ENCODE data around the gene PSMG1. TPM values are rescaled to one million over a fixed set of nuclear protein-coding genes. Genes with fewer than 3 reads are reported as not detected.
"Not testable (repeated sequence)": the region's sequence is repeated elsewhere in the genome, so short reads cannot be mapped to it uniquely, and the experiment has no call there.

The PSMG1 gene
- total RNA-seq, 1 experiment from 2014 or later, result 50.0 TPM

DNA sequence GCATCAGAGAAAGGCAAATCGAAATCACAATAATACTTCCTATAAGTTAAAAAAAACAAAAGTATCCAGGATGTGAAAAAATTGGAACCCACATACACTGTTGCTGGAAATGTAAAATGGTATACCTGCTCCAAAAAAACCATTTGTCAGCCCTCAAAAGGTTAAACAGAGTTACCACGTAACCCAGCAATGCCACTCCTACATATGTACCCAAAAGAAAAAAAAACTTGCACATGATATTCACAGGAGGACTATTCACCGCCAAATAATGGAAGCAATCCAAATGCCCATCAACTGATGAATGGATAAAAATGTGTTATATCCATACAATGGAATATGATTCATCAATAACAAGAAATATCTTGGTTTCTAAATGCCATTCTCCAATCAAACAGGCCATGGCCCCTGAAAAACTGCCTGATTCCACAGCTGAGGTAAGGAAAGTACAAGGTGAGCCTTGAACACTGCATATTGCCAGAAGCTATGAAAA, 38.8 kb upstream of the PSMG1 start:
- intact Hi-C loops (cut with micrococcal nuclease; ENCODE audit: unreplicated experiment), result no loop called here
- CTCF ChIA-PET, result no interaction called here
- peaks cover 11% of the 10 kb centered on the region for H3K36me3 Mint-ChIP-seq (ENCODE audit: insufficient read depth, unreplicated experiment)
- no peak for DNase-seq
- H3K27me3 Mint-ChIP-seq (ENCODE audit: unreplicated experiment), result no peaks in the 10 kb centered on the region
- no TSS peak for BruUV-seq (replicated peaks)
- H3K27ac Mint-ChIP-seq (ENCODE audit: unreplicated experiment), result no peak overlapping the region
- no peak overlapping the region for H3K4me3 Mint-ChIP-seq (ENCODE audit: low read depth, unreplicated experiment)
- TF ChIP-seq, protein P1, sequence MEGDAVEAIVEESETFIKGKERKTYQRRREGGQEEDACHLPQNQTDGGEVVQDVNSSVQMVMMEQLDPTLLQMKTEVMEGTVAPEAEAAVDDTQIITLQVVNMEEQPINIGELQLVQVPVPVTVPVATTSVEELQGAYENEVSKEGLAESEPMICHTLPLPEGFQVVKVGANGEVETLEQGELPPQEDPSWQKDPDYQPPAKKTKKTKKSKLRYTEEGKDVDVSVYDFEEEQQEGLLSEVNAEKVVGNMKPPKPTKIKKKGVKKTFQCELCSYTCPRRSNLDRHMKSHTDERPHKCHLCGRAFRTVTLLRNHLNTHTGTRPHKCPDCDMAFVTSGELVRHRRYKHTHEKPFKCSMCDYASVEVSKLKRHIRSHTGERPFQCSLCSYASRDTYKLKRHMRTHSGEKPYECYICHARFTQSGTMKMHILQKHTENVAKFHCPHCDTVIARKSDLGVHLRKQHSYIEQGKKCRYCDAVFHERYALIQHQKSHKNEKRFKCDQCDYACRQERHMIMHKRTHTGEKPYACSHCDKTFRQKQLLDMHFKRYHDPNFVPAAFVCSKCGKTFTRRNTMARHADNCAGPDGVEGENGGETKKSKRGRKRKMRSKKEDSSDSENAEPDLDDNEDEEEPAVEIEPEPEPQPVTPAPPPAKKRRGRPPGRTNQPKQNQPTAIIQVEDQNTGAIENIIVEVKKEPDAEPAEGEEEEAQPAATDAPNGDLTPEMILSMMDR (IDR thresholded peaks at IDR 0.05; ENCODE audit: unreplicated experiment), result no peak
- no peaks in the 10 kb centered on the region for H3K4me1 Mint-ChIP-seq (ENCODE audit: low read depth, unreplicated experiment)
- H3K9me3 Mint-ChIP-seq (ENCODE audit: low read depth, unreplicated experiment), result no peaks in the 10 kb centered on the region

DNA sequence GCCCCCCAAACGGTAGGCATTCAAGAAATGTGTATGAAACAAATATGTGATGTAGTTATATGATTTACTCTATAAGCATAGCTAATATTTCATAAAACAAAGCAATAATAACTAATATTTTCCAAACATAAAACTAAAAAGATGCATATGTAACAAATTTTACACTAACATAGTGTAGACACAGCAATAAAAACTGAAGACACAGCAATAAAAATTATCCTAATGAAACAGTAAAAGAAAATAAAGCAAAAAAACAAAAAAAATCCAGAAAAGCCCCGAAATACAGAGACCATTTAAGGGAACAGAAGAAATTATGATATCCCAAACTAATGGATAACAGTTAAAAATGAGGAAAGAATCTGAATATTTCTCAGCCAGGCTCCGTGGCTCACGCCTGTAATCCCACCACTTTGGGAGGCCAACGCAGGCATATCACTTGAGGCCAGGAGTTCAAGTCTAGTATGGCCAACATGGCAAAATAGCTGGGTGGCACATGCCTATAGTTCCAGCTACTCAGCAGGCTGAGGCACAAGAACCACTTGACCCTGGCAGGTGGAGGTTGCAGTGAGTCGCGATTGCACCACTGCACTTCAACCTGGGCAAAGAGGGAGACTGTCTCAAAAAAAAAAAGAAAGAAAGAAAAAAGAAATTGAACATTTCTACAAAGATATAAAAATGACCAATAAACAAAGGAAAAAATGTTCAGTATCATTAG, 38.2 kb upstream of the PSMG1 start:
- H3K4me1 Mint-ChIP-seq (ENCODE audit: low read depth, unreplicated experiment), result no peaks in the 10 kb centered on the region
- H3K4me3 Mint-ChIP-seq (ENCODE audit: low read depth, unreplicated experiment), result no peak overlapping the region
- no peak overlapping the region for H3K27ac Mint-ChIP-seq (ENCODE audit: unreplicated experiment)
- no TSS peak for BruUV-seq (replicated peaks)
- no peak for DNase-seq
- H3K9me3 Mint-ChIP-seq (ENCODE audit: low read depth, unreplicated experiment), result no peaks in the 10 kb centered on the region
- H3K36me3 Mint-ChIP-seq (ENCODE audit: insufficient read depth, unreplicated experiment), result peaks cover 11% of the 10 kb centered on the region
- intact Hi-C loops (cut with micrococcal nuclease; ENCODE audit: unreplicated experiment), result no loop called here
- no peaks in the 10 kb centered on the region for H3K27me3 Mint-ChIP-seq (ENCODE audit: unreplicated experiment)
- CTCF ChIA-PET, result interaction anchor here (0.7 kb wide), 1 partner anchor 45 kb away, joined by 12 read pairs; no protein-coding TSS in a partner anchor
- TF ChIP-seq, protein P1 (IDR thresholded peaks at IDR 0.05; ENCODE audit: unreplicated experiment), result no peak

DNA sequence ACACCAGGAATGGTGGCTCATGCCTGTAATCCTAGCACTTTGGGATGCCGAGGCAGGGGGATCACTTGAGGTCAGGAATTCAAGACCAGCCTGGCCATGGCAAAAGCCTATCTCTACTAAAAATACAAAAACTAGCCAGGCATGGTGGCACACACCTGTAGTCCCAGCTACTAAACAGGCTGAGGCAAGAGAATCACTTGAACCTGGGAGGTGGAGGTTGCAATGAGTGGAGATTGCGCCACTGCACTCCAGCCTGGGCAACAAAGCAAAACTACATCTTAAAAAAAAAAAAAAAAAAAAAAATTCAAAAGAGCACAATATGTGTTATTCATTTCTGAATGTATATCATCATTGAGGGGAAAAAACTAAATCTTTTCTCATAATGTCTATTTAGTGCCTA, 37.6 kb upstream of the PSMG1 start:
- DNase-seq; H3K4me1 Mint-ChIP-seq (ENCODE audit: low read depth, unreplicated experiment); BruUV-seq (replicated peaks); H3K27ac Mint-ChIP-seq (ENCODE audit: unreplicated experiment); H3K4me3 Mint-ChIP-seq (ENCODE audit: low read depth, unreplicated experiment); H3K27me3 Mint-ChIP-seq (ENCODE audit: unreplicated experiment); intact Hi-C loops (cut with micrococcal nuclease; ENCODE audit: unreplicated experiment); H3K9me3 Mint-ChIP-seq (ENCODE audit: low read depth, unreplicated experiment): not testable (repeated sequence)
- peaks cover 11% of the 10 kb centered on the region for H3K36me3 Mint-ChIP-seq (ENCODE audit: insufficient read depth, unreplicated experiment)
- CTCF ChIA-PET, result interaction anchor here (0.7 kb wide), 1 partner anchor 45 kb away, joined by 12 read pairs; no protein-coding TSS in a partner anchor

DNA sequence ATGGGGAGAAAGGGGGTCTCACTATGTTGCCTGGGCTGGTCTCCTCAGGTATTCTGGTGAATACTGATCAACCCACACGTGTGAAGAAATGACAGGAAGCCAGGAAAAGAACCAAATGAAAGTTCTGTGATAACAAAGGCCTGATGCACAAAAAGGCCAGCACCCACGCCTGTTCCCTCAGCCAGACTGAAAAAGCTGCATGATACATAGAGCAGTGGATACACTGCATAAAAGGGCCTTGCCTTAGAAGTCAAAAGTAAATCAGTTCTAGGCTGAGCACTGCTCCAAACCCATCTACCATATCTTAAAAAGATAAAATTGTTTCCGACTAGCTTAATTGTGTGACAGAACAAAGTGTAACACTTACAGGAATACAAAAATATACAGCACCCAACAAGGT, 36.9 kb upstream of the PSMG1 start:
- Mint-ChIP-seq H3K36me3 (ENCODE audit: insufficient read depth, unreplicated experiment) (peaks cover 11% of the 10 kb centered on the region), H3K4me3 (ENCODE audit: low read depth, unreplicated experiment) (no peak overlapping the region), H3K4me1 (ENCODE audit: low read depth, unreplicated experiment) (no peaks in the 10 kb centered on the region), H3K27me3 (ENCODE audit: unreplicated experiment) (no peaks in the 10 kb centered on the region), H3K9me3 (ENCODE audit: low read depth, unreplicated experiment) (no peaks in the 10 kb centered on the region), H3K27ac (ENCODE audit: unreplicated experiment) (no peak overlapping the region)
- CTCF ChIA-PET, result interaction anchor here (0.9 kb wide), 1 partner anchor 20 kb away, joined by 3 read pairs; no protein-coding TSS in a partner anchor
- TF ChIP-seq, protein P1 (IDR thresholded peaks at IDR 0.05; ENCODE audit: unreplicated experiment), result no peak
- no TSS peak for BruUV-seq (replicated peaks)
- intact Hi-C loops (cut with micrococcal nuclease; ENCODE audit: unreplicated experiment), result no loop called here
- DNase-seq, result no peak

DNA sequence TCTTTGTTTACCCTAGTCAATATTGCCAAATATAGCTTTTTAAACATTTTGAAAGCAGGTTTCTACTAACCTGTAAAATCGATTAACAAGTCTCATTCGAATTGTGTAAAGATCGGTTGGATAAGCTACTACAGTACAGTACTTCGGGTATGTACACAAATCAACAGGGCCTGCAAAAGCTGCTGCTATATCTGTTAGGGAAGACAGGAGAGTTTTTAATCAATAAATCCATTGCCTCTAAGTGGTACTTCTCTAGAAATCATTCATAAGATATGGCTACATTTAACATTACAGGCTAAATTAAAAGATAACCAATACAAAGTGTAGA, 34.8 kb upstream of the PSMG1 start:
- Mint-ChIP-seq H3K4me3 (ENCODE audit: low read depth, unreplicated experiment) (no peak overlapping the region), H3K9me3 (ENCODE audit: low read depth, unreplicated experiment) (no peaks in the 10 kb centered on the region), H3K27ac (ENCODE audit: unreplicated experiment) (no peak overlapping the region), H3K36me3 (ENCODE audit: insufficient read depth, unreplicated experiment) (peaks cover 8% of the 10 kb centered on the region), H3K27me3 (ENCODE audit: unreplicated experiment) (no peaks in the 10 kb centered on the region), H3K4me1 (ENCODE audit: low read depth, unreplicated experiment) (no peaks in the 10 kb centered on the region)
- intact Hi-C loops (cut with micrococcal nuclease; ENCODE audit: unreplicated experiment), result no loop called here
- DNase-seq, result no peak
- CTCF ChIA-PET, result no interaction called here
- TF ChIP-seq, protein P1 (IDR thresholded peaks at IDR 0.05; ENCODE audit: unreplicated experiment), result no peak
- no TSS peak for BruUV-seq (replicated peaks)
